ENCODE results near the gene PCED1A. TPM values are rescaled to one million over a fixed set of nuclear protein-coding genes. Genes with fewer than 3 reads are reported as not detected.

Gene PCED1A, protein sequence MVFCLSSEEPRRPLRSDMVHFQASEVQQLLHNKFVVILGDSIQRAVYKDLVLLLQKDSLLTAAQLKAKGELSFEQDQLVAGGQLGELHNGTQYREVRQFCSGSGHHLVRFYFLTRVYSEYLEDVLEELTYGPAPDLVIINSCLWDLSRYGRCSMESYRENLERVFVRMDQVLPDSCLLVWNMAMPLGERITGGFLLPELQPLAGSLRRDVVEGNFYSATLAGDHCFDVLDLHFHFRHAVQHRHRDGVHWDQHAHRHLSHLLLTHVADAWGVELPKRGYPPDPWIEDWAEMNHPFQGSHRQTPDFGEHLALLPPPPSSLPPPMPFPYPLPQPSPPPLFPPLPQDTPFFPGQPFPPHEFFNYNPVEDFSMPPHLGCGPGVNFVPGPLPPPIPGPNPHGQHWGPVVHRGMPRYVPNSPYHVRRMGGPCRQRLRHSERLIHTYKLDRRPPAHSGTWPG
- 10 to 100 TPM; 15.0 to 38.5 TPM for total RNA-seq

DNA sequence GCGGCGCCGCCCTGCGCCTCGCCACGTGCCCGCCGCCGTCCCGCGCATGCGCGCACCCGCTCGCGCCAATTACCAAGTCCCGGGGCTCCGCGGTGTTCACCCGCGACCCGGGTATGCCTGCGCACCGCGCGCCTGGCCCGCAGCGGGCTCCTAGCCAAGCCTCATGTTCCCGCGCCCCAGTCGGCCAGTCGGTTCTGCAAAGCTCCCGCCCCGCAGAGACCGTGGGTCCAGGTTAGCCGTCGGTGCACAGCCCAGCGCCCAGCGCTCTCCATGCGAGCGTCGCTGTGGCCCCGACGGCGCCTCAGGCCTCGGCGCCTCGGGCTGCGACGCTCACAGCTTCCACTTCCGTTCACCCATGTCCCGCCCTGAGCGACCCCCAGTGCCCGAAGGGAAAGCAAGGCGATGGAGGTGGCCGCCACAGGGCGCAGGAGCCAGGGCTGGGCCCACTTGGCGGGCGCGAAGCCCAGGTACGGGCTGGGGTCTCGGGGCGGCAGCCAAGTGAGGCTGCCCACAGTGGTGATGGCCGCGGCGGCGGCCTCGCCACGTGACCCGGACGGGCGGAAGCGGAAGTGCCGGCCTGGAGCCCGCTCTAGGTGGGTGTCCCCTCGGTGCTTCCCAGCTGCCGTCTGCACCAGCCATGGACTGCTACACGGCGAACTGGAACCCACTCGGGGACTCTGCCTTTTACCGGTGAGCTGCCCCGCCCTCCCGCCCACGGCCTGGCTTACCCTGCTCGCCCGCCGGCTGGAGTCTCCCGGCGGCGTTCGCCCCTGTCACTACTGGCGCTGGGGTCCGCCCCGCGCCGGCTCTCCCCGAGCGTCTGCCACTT, at the start of gene PCED1A, which contains the start of gene VPS16:
PCED1A (minus strand) TSS at position 518 of the 829 bp plus-strand sequence. CDS start 743 bp downstream, outside the sequence.
VPS16 (plus strand) TSS at position 608 of the 829 bp plus-strand sequence; CDS start at position 638, 30 bp downstream.
- ATAC-seq (replicated peaks) = peak; percentile 98
- H3K4me1 Mint-ChIP-seq = peaks cover 29% of the 10 kb centered on the region

DNA sequence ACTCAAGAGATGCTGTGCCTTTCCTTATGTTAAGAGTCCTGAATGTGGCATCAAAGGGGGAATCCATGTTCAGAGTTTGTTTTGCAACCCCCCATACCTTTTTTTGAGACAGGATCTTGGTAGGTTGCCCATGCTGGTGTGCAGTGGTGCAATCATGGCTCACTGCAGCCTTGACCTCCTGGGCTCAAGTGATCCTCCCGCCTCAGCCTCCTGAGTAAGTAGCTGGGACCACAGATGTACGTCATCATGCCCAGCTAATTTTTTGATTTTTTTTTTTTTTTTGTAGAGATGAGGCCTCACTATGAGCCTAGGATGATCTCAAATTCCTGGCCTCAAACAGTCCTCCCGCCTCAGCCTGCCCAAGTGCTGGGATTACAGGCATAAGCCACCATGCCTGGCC, 49.3 kb upstream of the PCED1A start:
- no peak for ATAC-seq (replicated peaks)
- peaks cover 14% of the 10 kb centered on the region for H3K36me3 Mint-ChIP-seq (ENCODE audit: low read depth)
- H3K4me3 Mint-ChIP-seq = no peak overlapping the region
- H3K27ac Mint-ChIP-seq = peak overlapping the region; percentile 37
- peaks cover 44% of the 10 kb centered on the region for H3K4me1 Mint-ChIP-seq
- peaks cover 4% of the 10 kb centered on the region for H3K9me3 Mint-ChIP-seq
- no peaks in the 10 kb centered on the region for H3K27me3 Mint-ChIP-seq

More for the DNA sequence above, at the start of gene PCED1A, which contains the start of gene VPS16:
- peaks cover 7% of the 10 kb centered on the region for H3K36me3 Mint-ChIP-seq (ENCODE audit: low read depth)
- peak within 1 kb of the TSS; percentile 92 for H3K4me3 Mint-ChIP-seq
- no peaks in the 10 kb centered on the region for H3K27me3 Mint-ChIP-seq
- H3K27ac Mint-ChIP-seq = peak within 1 kb of the TSS; percentile 94
- H3K9me3 Mint-ChIP-seq = peaks cover 4% of the 10 kb centered on the region

DNA sequence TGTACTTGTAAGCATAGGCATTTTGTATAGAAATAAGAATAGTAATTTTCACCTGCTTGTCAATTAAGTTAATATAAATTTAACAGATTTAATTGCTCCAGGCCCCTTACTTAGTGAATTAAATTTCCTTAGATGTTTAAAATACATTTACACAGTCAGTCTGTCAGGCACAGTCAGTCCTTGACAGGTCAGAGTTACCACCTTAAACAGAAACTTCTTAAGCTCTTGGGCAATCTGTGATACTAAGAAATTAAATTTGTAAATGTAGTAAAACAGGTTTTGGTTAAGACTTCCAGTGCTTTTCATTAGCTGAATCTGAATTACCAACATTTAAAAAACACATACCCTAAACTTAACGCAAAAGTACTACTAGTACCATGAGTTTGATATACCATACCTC, 48.8 kb upstream of the PCED1A start:
- H3K4me3 Mint-ChIP-seq = no peak overlapping the region
- no peak for ATAC-seq (replicated peaks)
- no peaks in the 10 kb centered on the region for H3K27me3 Mint-ChIP-seq
- peaks cover 2% of the 10 kb centered on the region for H3K9me3 Mint-ChIP-seq
- H3K36me3 Mint-ChIP-seq (ENCODE audit: low read depth) = peaks cover 11% of the 10 kb centered on the region
- H3K27ac Mint-ChIP-seq = no peak overlapping the region
- H3K4me1 Mint-ChIP-seq = peaks cover 47% of the 10 kb centered on the region

DNA sequence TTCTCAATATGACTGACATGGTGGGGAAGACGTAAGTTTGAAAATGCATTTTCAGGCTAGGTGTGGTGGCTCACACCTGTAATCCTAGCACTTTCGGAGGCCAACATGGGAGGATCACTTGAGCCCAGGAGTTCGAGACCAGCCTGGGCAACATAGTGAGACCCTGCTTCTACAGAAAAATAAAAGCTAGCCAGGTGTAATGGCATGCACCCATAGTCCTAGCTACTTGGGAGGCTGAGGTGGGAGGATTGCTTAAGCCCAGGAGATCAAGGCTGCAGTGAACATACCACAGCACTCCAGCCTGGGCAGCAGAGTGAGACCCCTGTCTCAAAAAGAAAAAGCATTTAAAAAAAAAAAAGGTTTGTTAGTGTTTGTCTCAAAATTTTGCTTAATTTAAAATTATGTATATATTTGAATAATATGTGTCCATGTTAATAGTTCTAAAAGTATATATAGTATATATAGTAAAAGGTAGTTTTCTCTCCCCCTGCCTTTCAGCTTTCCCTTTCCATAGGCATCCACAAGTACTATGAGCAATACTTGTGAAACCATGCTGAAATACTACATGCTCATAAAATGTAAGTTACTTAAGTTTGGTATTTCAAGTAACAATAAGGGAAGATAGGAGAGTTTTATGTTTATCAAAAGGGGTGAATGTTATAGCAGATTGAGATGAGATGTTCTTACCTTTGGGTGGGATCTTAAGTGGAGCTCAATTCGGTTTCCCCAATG, 47.9 kb upstream of the PCED1A start:
- peak overlapping the region; percentile 37 for H3K27ac Mint-ChIP-seq
- no peaks in the 10 kb centered on the region for H3K27me3 Mint-ChIP-seq
- H3K36me3 Mint-ChIP-seq (ENCODE audit: low read depth) = peaks cover 10% of the 10 kb centered on the region
- H3K4me1 Mint-ChIP-seq = peaks cover 54% of the 10 kb centered on the region
- no peaks in the 10 kb centered on the region for H3K9me3 Mint-ChIP-seq
- peak; percentile 25 for ATAC-seq (replicated peaks)
- H3K4me3 Mint-ChIP-seq = no peak overlapping the region

DNA sequence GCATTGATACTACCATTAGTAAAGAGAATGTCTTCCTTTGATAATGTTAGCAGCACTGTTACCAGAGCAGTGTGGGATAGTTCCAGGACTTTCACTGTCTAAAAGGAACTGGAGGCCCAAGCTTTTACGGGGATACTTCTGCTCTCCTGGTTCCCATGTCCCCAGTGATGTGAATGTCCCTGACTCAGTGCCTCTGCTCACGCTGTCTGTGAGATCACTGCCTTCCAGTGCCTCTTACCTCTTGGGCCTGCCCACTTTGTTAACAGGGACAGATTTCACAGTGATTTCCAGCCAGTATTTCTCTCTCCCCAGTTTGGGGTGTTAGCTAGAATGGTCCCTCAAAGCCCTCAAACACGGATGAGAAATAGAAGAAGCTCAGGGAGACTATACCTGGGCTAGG, 47.3 kb upstream of the PCED1A start:
- Mint-ChIP-seq H3K36me3 (ENCODE audit: low read depth) (peaks cover 10% of the 10 kb centered on the region), H3K9me3 (no peaks in the 10 kb centered on the region), H3K4me1 (peaks cover 54% of the 10 kb centered on the region), H3K27me3 (no peaks in the 10 kb centered on the region), H3K4me3 (no peak overlapping the region), H3K27ac (no peak overlapping the region)
- ATAC-seq (replicated peaks) = no peak

DNA sequence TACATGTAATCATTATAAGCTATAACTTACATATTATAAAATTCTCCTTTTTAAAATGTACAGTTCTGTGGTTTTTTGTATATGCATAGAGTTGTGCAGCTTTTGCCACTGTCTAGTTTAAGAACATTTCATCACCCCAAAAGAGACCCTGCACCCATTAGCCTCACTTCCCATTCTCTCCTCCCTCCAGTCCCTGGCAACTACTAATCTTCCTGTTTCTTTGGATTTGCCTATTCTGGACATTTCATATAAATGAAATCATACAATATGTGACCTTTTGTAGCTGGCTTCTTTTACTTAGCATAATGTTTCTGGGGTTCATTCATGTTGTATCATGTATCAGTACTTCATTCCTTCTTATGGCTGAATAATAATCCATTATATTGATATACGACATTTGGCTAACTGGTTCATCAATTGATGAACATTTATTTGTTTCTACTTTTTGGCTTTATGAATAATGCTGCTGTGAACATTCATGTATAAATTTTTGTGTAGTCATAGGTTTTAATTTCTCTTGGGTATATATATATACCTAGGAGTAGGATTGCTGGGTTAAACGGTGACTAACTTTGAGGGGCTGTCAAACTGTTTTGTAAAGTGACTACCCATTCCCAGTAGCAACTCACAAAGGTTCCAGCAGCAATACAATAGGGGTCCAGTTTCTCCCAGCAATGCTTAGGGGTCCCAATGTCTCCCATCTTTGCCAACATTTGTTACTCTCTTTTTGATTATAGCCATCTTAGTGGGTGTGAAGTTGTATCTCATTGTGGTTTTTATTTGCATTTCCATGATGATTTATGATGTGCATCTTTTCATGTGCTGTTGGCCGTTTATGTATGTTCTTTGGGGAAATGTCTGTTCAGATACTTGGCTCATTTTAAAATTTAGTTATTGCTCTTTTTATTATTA, 43.5 kb upstream of the PCED1A start:
- ATAC-seq (replicated peaks) = peak; percentile 60
- Mint-ChIP-seq H3K4me3 (no peak overlapping the region), H3K4me1 (peaks cover 39% of the 10 kb centered on the region), H3K27me3 (no peaks in the 10 kb centered on the region), H3K36me3 (ENCODE audit: low read depth) (no peaks in the 10 kb centered on the region), H3K9me3 (no peaks in the 10 kb centered on the region), H3K27ac (peak overlapping the region; percentile 23)

DNA sequence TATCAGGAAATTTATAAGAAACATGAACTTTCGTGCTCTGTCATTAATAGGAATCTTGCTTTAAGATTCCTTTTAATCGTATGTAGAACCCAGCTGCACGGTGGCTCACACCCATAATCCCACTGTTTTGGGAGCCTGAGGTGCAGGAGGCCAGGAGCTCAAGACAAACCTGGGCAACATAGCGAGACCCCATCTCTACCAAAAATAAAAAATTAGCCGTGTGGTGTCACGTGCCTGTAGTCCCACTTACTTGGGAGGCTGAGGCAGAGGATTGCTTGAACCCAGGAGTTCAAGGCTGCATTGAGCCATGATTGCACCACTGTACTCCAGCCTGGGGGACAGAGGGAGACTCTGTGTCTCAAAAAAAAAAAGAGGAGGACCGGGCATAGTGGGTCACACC, 40.2 kb upstream of the PCED1A start:
- Mint-ChIP-seq H3K4me1 (peaks cover 35% of the 10 kb centered on the region), H3K4me3 (no peak overlapping the region), H3K27me3 (no peaks in the 10 kb centered on the region), H3K27ac (no peak overlapping the region), H3K36me3 (ENCODE audit: low read depth) (peaks cover 17% of the 10 kb centered on the region), H3K9me3 (no peaks in the 10 kb centered on the region)
- no peak for ATAC-seq (replicated peaks)

DNA sequence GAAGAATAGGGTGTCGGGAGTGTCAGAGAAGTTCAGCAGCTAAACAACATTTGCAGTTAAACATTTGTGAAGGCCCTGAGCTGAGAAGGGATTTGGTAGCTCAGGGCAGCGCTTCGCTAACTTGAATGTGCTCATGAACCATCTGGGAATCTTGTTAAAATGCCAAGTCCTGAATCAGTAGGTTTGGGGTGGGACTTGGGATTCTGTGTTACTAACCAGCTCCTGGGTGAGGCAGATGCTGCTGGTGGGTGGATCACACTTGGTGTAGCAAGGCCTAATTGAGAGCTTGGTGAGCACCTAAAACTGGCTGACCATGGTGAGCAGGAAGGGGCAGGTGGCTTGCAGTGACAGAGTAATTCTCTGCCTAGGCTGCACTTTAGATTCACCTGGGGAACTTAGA, 38.7 kb upstream of the PCED1A start:
- Mint-ChIP-seq H3K4me1 (peaks cover 30% of the 10 kb centered on the region), H3K27ac (no peak overlapping the region)

DNA sequence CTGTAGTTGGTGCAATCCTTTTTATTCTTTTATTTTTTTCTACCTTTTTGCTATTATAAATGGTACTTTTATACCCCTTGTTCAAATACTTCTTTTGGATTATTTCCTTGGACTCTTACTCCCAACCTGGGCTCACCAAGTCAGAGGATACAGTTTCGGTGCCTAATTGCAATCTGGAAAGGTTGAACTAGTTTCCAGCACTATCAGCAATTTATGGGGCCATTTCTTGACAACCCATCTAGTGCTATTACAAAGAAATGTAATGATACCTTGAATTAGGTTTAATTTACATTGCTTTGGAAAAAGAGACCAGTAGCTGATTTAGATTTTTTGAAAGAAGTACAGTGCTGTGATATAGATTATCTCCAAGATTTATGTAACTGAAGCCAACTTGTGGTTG, 38.1 kb upstream of the PCED1A start:
- H3K36me3 Mint-ChIP-seq (ENCODE audit: low read depth) = peaks cover 27% of the 10 kb centered on the region
- no peak overlapping the region for H3K27ac Mint-ChIP-seq
- ATAC-seq (replicated peaks) = no peak
- H3K4me1 Mint-ChIP-seq = peaks cover 24% of the 10 kb centered on the region
- no peaks in the 10 kb centered on the region for H3K27me3 Mint-ChIP-seq
- H3K4me3 Mint-ChIP-seq = no peak overlapping the region
- H3K9me3 Mint-ChIP-seq = no peaks in the 10 kb centered on the region

More for the DNA sequence above, 38.7 kb upstream of the PCED1A start:
- ATAC-seq (replicated peaks) = no peak
- Mint-ChIP-seq H3K9me3 (no peaks in the 10 kb centered on the region), H3K27me3 (no peaks in the 10 kb centered on the region), H3K4me3 (no peak overlapping the region), H3K36me3 (ENCODE audit: low read depth) (peaks cover 27% of the 10 kb centered on the region)

DNA sequence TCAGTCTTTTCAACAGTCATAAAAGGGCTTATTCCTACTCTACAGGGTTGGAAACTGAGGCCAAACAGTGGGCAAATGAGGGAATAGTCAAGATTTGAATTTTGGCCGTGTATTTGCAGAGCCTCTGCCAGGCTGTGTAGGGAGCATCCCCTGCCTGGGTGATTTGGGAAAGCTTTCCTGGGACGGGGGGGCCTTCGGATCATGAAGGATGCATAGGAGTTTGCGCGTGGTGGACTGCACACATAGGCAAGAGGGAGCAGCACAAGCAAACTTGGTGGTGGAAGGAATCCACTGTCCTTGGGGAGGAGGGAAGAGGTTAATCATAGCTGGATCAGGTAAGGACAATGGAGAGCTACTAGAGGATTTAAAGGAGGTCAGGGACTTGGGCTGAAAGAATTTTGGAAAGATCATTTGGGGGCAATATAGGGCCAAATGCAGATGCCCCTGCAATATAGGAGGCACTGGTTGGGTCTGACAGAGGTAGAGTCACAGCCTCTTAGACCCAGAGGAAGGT, 35.3 kb upstream of the PCED1A start:
- no peaks in the 10 kb centered on the region for H3K27me3 Mint-ChIP-seq
- peaks cover 35% of the 10 kb centered on the region for H3K4me1 Mint-ChIP-seq
- H3K9me3 Mint-ChIP-seq = no peaks in the 10 kb centered on the region
- H3K27ac Mint-ChIP-seq = no peak overlapping the region
- no peak for ATAC-seq (replicated peaks)
- peaks cover 27% of the 10 kb centered on the region for H3K36me3 Mint-ChIP-seq (ENCODE audit: low read depth)
- H3K4me3 Mint-ChIP-seq = peak overlapping the region; percentile 75

DNA sequence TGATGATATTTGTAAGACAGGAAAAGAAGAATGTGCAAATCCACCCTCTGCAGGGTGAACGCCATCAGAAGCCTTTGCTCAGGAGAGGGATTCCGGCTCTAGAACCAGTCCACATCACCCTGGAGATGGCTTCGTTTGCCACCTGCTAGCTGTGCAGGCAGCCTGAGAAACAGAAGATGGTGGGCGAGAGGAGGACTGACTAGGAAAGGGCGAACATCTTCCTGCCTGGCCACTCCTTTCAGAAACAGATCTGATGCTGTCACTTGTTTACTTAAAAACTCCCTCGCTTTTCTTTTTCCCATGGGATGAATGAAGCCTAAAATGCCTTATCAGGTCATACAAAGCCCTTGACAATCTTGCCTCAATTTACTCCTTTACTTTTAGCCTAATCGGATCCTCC, 34.0 kb upstream of the PCED1A start:
- H3K36me3 Mint-ChIP-seq (ENCODE audit: low read depth) = peaks cover 27% of the 10 kb centered on the region
- H3K27me3 Mint-ChIP-seq = no peaks in the 10 kb centered on the region
- H3K9me3 Mint-ChIP-seq = no peaks in the 10 kb centered on the region
- H3K4me3 Mint-ChIP-seq = peak overlapping the region; percentile 75
- H3K27ac Mint-ChIP-seq = peak overlapping the region; percentile 11
- no peak for ATAC-seq (replicated peaks)
- peaks cover 42% of the 10 kb centered on the region for H3K4me1 Mint-ChIP-seq

DNA sequence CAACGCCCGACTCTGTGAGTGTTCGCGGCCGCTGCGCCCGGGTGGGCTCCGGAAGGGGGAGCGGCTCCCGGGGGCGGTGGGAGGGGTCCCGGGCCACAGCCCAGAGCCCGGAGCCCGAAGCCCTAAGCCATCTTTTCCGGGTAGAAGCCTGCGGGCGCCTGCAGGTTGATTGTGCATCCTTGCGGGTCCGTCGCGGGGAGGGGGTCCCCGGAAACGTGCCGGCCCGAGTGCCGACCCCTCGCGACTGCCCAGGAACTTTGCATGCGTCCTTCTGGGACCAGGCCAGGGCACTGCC, 33.2 kb upstream of the PCED1A start:
- H3K4me1 Mint-ChIP-seq = peaks cover 37% of the 10 kb centered on the region
- no peaks in the 10 kb centered on the region for H3K27me3 Mint-ChIP-seq
- H3K36me3 Mint-ChIP-seq (ENCODE audit: low read depth) = peaks cover 26% of the 10 kb centered on the region
- no peak for ATAC-seq (replicated peaks)
- no peaks in the 10 kb centered on the region for H3K9me3 Mint-ChIP-seq
- peak overlapping the region; percentile 75 for H3K4me3 Mint-ChIP-seq
- H3K27ac Mint-ChIP-seq = peak overlapping the region; percentile 11

DNA sequence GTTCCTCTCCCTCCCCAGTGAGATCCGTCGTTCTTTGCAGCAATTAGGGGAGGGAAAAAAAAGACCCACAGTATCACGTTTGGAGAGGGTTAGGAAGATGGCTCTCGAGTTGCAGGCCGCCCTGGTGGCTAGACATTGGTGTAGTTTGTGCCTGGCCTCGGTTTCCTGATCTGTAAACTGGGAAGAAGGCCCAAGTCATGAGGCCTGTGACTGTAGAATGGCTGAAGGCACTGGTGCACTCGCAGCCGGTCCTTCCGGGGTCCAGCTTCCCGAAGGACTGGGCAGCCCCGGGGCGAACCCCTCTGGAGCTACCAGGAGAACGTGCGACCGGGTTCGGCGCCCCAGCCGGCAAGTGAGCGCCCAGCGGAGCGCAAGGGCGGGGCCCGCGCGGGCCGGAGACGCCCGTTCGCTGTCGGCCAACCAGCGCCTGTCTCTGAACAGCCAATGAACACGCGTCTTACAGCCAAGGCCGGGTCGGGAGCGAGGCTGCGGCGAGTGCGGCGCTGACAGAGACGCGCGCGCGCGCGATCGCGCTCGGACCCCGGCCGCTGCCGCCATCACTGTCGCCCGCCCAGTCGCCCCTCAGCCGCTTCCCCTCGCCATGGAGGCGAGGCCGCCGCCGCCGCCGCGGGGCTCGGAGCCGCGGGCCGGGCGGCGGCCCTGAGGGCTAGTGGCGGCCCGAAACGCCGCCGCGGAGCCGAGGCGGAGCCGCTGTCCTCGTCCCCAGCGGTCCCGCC, 32.7 kb upstream of the PCED1A start, which contains the start of gene PTPRA:
PTPRA (plus strand) TSS at position 472 of the 737 bp plus-strand sequence. CDS start 90,797 bp downstream, outside the sequence.
- H3K9me3 Mint-ChIP-seq = no peaks in the 10 kb centered on the region
- peak within 1 kb of the TSS; percentile 90 for H3K27ac Mint-ChIP-seq
- H3K4me3 Mint-ChIP-seq = peak within 1 kb of the TSS; percentile 96
- no peaks in the 10 kb centered on the region for H3K27me3 Mint-ChIP-seq
- peak; percentile 98 for ATAC-seq (replicated peaks)
- peaks cover 35% of the 10 kb centered on the region for H3K4me1 Mint-ChIP-seq
- peaks cover 21% of the 10 kb centered on the region for H3K36me3 Mint-ChIP-seq (ENCODE audit: low read depth)

Data from activated T-helper 17 cell treated with anti-CD3 and anti-CD28 coated beads, Interleukin-2, amount 50 U/mL, for 72 hours (primary cell).